ENCODE results near the gene VWC2.

DNA sequence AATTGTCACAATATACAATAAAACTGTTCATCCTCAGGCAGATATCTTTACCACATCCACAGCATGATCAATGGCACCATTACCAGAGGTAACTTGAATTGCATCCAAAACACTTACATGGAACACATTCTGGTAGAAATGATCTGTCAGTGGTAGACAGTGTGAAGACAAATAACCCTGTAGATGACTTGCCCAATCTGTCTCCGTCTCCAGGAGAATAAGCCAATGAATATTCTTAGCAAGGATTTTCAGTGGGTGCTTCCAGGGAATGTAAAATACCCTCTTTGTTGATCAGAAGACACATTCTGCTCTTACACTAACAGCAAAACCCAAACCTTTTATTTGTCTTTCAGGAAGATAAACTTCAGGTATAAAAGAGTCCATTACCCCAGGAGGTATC lies 43.8 kb downstream of the VWC2 start:
- TF ChIP-seq, protein P1, sequence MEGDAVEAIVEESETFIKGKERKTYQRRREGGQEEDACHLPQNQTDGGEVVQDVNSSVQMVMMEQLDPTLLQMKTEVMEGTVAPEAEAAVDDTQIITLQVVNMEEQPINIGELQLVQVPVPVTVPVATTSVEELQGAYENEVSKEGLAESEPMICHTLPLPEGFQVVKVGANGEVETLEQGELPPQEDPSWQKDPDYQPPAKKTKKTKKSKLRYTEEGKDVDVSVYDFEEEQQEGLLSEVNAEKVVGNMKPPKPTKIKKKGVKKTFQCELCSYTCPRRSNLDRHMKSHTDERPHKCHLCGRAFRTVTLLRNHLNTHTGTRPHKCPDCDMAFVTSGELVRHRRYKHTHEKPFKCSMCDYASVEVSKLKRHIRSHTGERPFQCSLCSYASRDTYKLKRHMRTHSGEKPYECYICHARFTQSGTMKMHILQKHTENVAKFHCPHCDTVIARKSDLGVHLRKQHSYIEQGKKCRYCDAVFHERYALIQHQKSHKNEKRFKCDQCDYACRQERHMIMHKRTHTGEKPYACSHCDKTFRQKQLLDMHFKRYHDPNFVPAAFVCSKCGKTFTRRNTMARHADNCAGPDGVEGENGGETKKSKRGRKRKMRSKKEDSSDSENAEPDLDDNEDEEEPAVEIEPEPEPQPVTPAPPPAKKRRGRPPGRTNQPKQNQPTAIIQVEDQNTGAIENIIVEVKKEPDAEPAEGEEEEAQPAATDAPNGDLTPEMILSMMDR (IDR thresholded peaks at IDR 0.05), result no peak
- no peak for TF ChIP-seq POLR2A (IDR thresholded peaks at IDR 0.05)

Measured in esophagus squamous epithelium (tissue), 4 donors.